GM12891 (cell line): ENCODE data around the gene CDC42EP2.

Experiments used
- PAX5 ChIP-seq: IDR thresholded peaks from 2 replicates; pipeline ENCODE4 v1.6.1; 2011; ENCODE audit warnings: low read length, moderate library complexity, mild to moderate bottlenecking; ENCODE audit not compliant: insufficient read depth, severe bottlenecking
- POLR2A ChIP-seq: IDR thresholded peaks from 2 replicates; pipeline ENCODE4 v1.6.1; 2011; ENCODE audit warnings: low read depth, low read length, control low read depth
- POLR2AphosphoS5 ChIP-seq: IDR thresholded peaks from 2 replicates; pipeline ENCODE4 v1.6.1; 2011; ENCODE audit warnings: low read depth, low read length, control low read depth
- SPI1 ChIP-seq: IDR thresholded peaks from 2 replicates; pipeline ENCODE4 v1.6.1; 2011; ENCODE audit warnings: low read depth, low read length, control low read depth

GRCh38 chr11:65352783-65353182, 38.1 kb downstream of the CDC42EP2 start:
- no peak for TF ChIP-seq POLR2A
- TF ChIP-seq POLR2AphosphoS5, result no peak
- no peak for TF ChIP-seq SPI1
- no peak for TF ChIP-seq PAX5
